ENCODE data around the gene AK2.

The AK2 gene

GRCh38 chr1:32964461-32965250 lies 72.0 kb downstream of the AK2 start, which contains the start of gene RNF19B:
TSS of gene RNF19B (minus strand) at chr1:32964809. CDS start at chr1:32964685, 124 bp downstream.
- H3K4me3 ChIP-seq: peak within 1 kb of the TSS; percentile 91
- TF ChIP-seq, protein P1, sequence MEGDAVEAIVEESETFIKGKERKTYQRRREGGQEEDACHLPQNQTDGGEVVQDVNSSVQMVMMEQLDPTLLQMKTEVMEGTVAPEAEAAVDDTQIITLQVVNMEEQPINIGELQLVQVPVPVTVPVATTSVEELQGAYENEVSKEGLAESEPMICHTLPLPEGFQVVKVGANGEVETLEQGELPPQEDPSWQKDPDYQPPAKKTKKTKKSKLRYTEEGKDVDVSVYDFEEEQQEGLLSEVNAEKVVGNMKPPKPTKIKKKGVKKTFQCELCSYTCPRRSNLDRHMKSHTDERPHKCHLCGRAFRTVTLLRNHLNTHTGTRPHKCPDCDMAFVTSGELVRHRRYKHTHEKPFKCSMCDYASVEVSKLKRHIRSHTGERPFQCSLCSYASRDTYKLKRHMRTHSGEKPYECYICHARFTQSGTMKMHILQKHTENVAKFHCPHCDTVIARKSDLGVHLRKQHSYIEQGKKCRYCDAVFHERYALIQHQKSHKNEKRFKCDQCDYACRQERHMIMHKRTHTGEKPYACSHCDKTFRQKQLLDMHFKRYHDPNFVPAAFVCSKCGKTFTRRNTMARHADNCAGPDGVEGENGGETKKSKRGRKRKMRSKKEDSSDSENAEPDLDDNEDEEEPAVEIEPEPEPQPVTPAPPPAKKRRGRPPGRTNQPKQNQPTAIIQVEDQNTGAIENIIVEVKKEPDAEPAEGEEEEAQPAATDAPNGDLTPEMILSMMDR (IDR thresholded peaks at IDR 0.05): no peak
- H3K27ac ChIP-seq: peak within 1 kb of the TSS; percentile 82 to 96
- peak; percentile 95 for DNase-seq (ENCODE audit: low spot score)

DNA sequence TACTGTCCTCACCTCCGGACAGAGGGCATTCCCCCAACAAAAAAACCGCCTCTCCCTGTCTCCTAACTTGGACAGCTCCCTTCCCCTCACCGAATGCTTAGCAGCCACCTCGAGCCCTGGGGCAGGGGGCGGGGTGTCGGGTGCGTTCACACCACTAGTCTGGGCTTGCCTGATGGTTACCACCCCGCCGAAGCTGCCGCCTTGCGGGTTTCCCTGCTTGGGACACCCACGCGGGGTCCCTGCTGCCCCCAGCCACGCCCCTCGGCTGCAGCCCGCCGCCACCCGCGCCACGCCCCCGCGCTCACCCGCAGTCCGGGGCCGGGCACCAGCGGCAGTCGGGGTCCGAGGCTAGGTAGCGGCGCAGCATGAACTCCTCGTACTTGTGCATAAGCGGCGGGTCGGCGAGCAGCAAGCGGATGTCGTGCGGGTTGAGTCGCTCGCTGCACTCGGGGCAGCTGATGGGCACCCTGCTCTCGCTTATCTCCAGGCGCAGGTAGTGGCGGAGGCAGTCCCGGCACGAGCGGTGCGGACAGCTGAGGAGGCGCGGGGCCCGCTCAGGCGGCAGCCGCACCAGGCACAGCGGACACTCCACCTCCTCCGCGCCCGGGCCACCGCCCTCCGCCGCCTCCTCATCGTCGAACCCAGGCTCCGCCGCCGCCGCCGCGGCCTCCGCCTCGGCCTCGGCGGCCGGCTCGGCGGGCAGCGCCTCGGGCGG lies 72.8 kb downstream of the AK2 start:
- DNase-seq (ENCODE audit: low spot score): peak; percentile 85
- Histone ChIP-seq H3K27ac (peak overlapping the region; percentile 82 to 96), H3K4me3 (peak overlapping the region; percentile 91)
- TF ChIP-seq, protein P1 (IDR thresholded peaks at IDR 0.05): no peak

DNA sequence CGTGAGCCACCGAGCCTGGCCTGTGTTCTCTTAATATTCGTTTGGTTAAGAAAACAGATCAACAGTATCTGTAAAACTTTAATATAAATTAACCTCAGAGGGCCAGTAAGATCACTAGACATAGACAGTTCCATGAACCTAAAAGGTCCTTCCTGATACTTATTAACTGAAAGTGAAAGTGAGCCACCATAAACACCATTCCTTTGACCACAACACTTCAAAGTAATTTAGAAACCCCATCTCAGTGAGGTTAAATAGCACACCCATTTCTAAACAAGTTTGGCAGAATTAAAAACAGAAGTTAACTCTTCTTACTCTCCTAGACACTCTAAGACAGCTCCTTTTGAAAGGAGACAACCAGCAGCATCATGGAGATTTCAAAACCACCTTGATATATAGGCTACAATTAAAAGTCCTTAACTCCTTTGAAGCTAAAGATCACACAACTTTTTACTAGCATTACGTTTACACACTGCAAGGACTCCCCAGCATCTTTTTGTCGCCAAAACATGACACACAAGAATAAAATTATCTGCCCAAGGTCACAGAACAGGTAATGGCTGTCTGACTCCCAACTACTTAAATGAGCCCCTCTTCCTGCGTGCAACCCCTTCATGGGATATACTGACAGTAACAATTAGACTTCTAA lies 74.3 kb downstream of the AK2 start:
- no peak for DNase-seq (ENCODE audit: low spot score)
- peak overlapping the region; percentile 9 to 14 for H3K27ac ChIP-seq
- TF ChIP-seq, protein P1 (IDR thresholded peaks at IDR 0.05): no peak
- peak overlapping the region; percentile 91 for H3K4me3 ChIP-seq

GRCh38 chr1:32960819-32961355 lies 75.8 kb downstream of the AK2 start:
- Histone ChIP-seq H3K27ac (no peak overlapping the region), H3K4me3 (no peak overlapping the region)
- TF ChIP-seq, protein P1 (IDR thresholded peaks at IDR 0.05): no peak
- no peak for DNase-seq (ENCODE audit: low spot score)

GRCh38 chr1:32960342-32960741 lies 76.3 kb downstream of the AK2 start:
- TF ChIP-seq, protein P1 (IDR thresholded peaks at IDR 0.05): no peak
- Histone ChIP-seq H3K4me3 (no peak overlapping the region), H3K27ac (no peak overlapping the region)
- DNase-seq (ENCODE audit: low spot score): no peak

DNA sequence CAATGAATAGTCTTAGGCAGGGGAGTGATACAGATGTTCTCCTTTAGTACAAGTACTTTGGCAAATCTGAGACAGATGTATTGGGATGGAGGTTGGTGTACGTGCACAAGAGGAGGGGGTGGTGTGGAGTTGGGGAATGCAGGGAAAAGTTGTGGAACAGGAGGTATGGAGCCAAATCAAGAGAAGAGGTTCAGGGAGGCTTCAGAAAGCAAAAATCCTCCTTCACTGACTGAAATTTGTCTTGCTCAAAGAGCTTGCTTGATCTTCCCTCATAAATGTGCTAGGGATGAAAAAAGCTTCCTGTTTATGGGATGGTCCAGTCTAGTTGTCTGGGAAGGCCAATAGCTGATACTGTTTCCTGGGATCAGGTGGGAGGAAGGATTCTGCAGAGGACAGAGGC lies 77.9 kb downstream of the AK2 start:
- Histone ChIP-seq H3K27ac (no peak overlapping the region), H3K4me3 (no peak overlapping the region)
- TF ChIP-seq, protein P1 (IDR thresholded peaks at IDR 0.05): no peak
- DNase-seq (ENCODE audit: low spot score): no peak

All from coronary artery (tissue), 2 donors.